ENCODE measurements around the gene IGSF11. TPM values are rescaled to one million over a fixed set of nuclear protein-coding genes. Genes with fewer than 3 reads are reported as not detected.

The IGSF11 gene
- total RNA-seq, 2 experiments from 2014 or later = 0.07 TPM; not detected in 1

DNA sequence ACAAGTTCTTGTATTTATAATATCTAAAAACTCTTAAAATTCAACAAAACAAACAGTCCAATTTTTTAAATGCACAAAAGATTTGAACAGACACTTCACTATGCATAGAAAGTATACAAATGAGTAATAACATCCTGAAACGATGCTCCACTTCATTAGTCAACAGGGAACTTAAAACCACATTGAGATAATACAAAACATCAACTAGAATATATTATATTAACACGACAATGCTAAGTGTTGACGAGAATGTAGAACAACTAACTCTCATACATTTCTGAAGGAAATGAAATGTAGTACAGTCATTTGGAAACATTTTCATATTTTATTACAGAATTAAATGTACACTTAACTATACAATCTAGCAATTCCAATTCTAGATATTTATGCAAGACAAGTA lies 93.4 kb downstream of the IGSF11 start:
- no peak for TF ChIP-seq CTCF (IDR thresholded peaks at IDR 0.05)
- ATAC-seq = no peak
- H3K4me1 Mint-ChIP-seq (ENCODE audit: low read depth) = peaks cover 44% of the 10 kb centered on the region
- no peak overlapping the region for H3K27ac Mint-ChIP-seq
- intact Hi-C loops (cut with micrococcal nuclease) = loop anchor here (10.0 kb wide), 1 partner anchor 94 kb away; the partner anchor contains the start of gene IGSF11
- H3K27me3 Mint-ChIP-seq = no peaks in the 10 kb centered on the region
- no peaks in the 10 kb centered on the region for H3K36me3 Mint-ChIP-seq (ENCODE audit: low read depth)
- DNase-seq = no peak
- H3K4me3 Mint-ChIP-seq = no peak overlapping the region
- ChIA-PET CTCF (interaction anchor here (1.6 kb wide), 1 partner anchor 57 kb away, joined by 3 read pairs; no protein-coding TSS in a partner anchor), POLR2A (no interaction called here)
- H3K9me3 Mint-ChIP-seq = no peaks in the 10 kb centered on the region

- Mint-ChIP-seq H3K36me3 (ENCODE audit: low read depth) (no peaks in the 10 kb centered on the region), H3K9me3 (no peaks in the 10 kb centered on the region), H3K27ac (peak overlapping the region; percentile 8), H3K4me1 (ENCODE audit: low read depth) (peaks cover 32% of the 10 kb centered on the region), H3K27me3 (no peaks in the 10 kb centered on the region), H3K4me3 (no peak overlapping the region)
- ChIA-PET CTCF (no interaction called here), POLR2A (no interaction called here)
- peak; percentile 12 for DNase-seq
- intact Hi-C loops (cut with micrococcal nuclease) = no loop called here
- no peak for TF ChIP-seq CTCF (IDR thresholded peaks at IDR 0.05)
- peak; percentile 84 for ATAC-seq
Observed at GRCh38 chr3:118938183-118938961, 96.3 kb downstream of the IGSF11 start.

GRCh38 chr3:118936811-118937210 lies 97.8 kb downstream of the IGSF11 start:
- Mint-ChIP-seq H3K27ac (no peak overlapping the region), H3K36me3 (ENCODE audit: low read depth) (no peaks in the 10 kb centered on the region), H3K9me3 (no peaks in the 10 kb centered on the region), H3K4me3 (no peak overlapping the region), H3K27me3 (no peaks in the 10 kb centered on the region), H3K4me1 (ENCODE audit: low read depth) (peaks cover 21% of the 10 kb centered on the region)
- ChIA-PET CTCF (no interaction called here), POLR2A (no interaction called here)
- DNase-seq (no peak), ATAC-seq (no peak)
- intact Hi-C loops (cut with micrococcal nuclease) = no loop called here
- no peak for TF ChIP-seq CTCF (IDR thresholded peaks at IDR 0.05)

DNA sequence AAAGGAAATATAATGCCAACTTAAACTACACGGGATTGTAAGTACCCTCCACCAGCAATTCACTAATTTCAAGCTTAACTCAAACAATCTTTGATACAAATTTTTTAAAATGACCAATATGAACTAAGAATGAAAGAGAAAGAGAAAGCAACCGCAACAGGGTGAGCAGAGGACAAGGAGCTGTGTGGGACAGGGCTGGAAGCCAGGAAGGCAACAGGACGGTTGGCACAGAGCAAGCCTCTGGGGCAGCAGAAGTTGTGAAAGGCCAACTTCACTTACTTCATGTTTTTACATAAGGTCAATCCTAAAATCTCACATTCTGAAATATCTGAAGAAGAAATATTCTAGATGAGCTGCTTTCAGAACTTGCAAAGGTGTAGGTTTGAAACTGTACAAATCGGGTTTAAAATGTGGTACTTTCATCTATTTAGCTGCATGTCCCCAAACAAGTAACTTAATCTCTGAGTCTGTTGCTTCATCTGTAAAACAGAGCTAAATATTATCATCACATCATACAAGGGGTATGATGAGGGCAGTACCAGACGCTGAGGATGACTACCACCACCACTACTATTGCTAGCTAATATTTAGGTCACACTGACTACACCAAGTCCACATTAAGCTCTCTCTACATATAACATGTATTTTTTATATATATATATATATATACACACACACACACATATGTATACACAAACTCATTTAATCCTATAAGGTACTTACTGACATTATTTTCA lies 101.7 kb downstream of the IGSF11 start:
- Mint-ChIP-seq H3K27me3 (no peaks in the 10 kb centered on the region), H3K36me3 (ENCODE audit: low read depth) (no peaks in the 10 kb centered on the region), H3K9me3 (no peaks in the 10 kb centered on the region), H3K4me1 (ENCODE audit: low read depth) (peaks cover 6% of the 10 kb centered on the region), H3K4me3 (no peak overlapping the region), H3K27ac (no peak overlapping the region)
- no peak for DNase-seq
- ChIA-PET POLR2A (no interaction called here), CTCF (interaction anchor here (1.0 to 3.9 kb wide), 3 partner anchors 48 to 102 kb away, joined by 3 to 15 read pairs (median 10); partner anchors contain the start of gene IGSF11)
- TF ChIP-seq CTCF (IDR thresholded peaks at IDR 0.05) = no peak
- intact Hi-C loops (cut with micrococcal nuclease) = no loop called here
- ATAC-seq = no peak

GRCh38 chr3:118931996-118932395 lies 102.7 kb downstream of the IGSF11 start:
- ATAC-seq (no peak), DNase-seq (no peak)
- Mint-ChIP-seq H3K9me3 (no peaks in the 10 kb centered on the region), H3K4me1 (ENCODE audit: low read depth) (peaks cover 4% of the 10 kb centered on the region), H3K36me3 (ENCODE audit: low read depth) (no peaks in the 10 kb centered on the region), H3K27me3 (no peaks in the 10 kb centered on the region), H3K4me3 (no peak overlapping the region), H3K27ac (no peak overlapping the region)
- TF ChIP-seq CTCF (IDR thresholded peaks at IDR 0.05) = no peak
- ChIA-PET CTCF (interaction anchor here (2.2 to 3.9 kb wide), 2 partner anchors 47 to 103 kb away, joined by 10 to 15 read pairs; partner anchors contain the start of gene IGSF11), POLR2A (no interaction called here)
- intact Hi-C loops (cut with micrococcal nuclease) = no loop called here

All from activated CD8-positive, alpha-beta T cell treated with anti-CD3 and anti-CD28 coated beads for 36 hours (primary cell).